Trophoblast cell (in vitro differentiated cells and primary cell): ENCODE data around the gene NKX6-1.
A peak's percentile ranks its signal among the peaks of the same experiment; 100 is the strongest.

Experiments
- DNase-seq, 2 donors: peaks; one replicate each; pipeline ENCODE4 v3.0.0-alpha.2; 2016
- H2AFZ ChIP-seq: 2 replicates; pipeline ENCODE4 v1.6.1; 2013; ENCODE audit warnings: low read length, moderate library complexity, mild to moderate bottlenecking; ENCODE audit not compliant: insufficient read depth, poor library complexity
- H2AK5ac ChIP-seq: 2 replicates; pipeline ENCODE4 v1.6.1; 2013; ENCODE audit warnings: mild to moderate bottlenecking, low read length
- H2BK120ac ChIP-seq: 2 replicates; pipeline ENCODE4 v1.6.1; 2013; ENCODE audit warnings: low read length, mild to moderate bottlenecking, moderate library complexity; ENCODE audit not compliant: insufficient read depth, poor library complexity
- H2BK12ac ChIP-seq: 2 replicates; pipeline ENCODE4 v1.6.1; 2013; ENCODE audit warnings: mild to moderate bottlenecking, low read length, moderate library complexity
- H2BK5ac ChIP-seq: 2 replicates; pipeline ENCODE4 v1.6.1; 2013; ENCODE audit warnings: low read length, low read depth, moderate library complexity, mild to moderate bottlenecking; ENCODE audit not compliant: poor library complexity
- H3K14ac ChIP-seq: 2 replicates; pipeline ENCODE4 v1.6.1; 2013; ENCODE audit warnings: mild to moderate bottlenecking, low read length
- H3K18ac ChIP-seq: 2 replicates; pipeline ENCODE4 v1.6.1; 2013; ENCODE audit warnings: mild to moderate bottlenecking, low read length
- H3K23ac ChIP-seq: 2 replicates; pipeline ENCODE4 v1.6.1; 2013; ENCODE audit warnings: low read length
- H3K27ac ChIP-seq: 2 replicates; pipeline ENCODE4 v1.5.1; 2013; ENCODE audit warnings: low read depth, mild to moderate bottlenecking, inconsistent platforms, low read length, moderate library complexity
- H3K27me3 ChIP-seq: 2 replicates; pipeline ENCODE4 v1.6.1; 2013; ENCODE audit warnings: inconsistent platforms, mild to moderate bottlenecking, low read length, moderate library complexity; ENCODE audit not compliant: insufficient read depth
- H3K36me3 ChIP-seq, 2 experiments: 1 replicate in 1 of 2; 2 replicates in 1 of 2; pipeline ENCODE4 v1.6.1; 2013; ENCODE audit warnings: low read length in 2 of 2, mild to moderate bottlenecking in 2 of 2, moderate library complexity in 1 of 2; ENCODE audit not compliant: insufficient read depth in 2 of 2, control insufficient read depth in 1 of 2
- H3K4ac ChIP-seq: 2 replicates; pipeline ENCODE4 v1.6.1; 2013; ENCODE audit warnings: low read depth, mild to moderate bottlenecking, low read length, moderate library complexity
- H3K4me1 ChIP-seq, 2 experiments: 1 replicate in 1 of 2; 2 replicates in 1 of 2; pipeline ENCODE4 v1.6.1; 2013; ENCODE audit warnings: low read length in 2 of 2, mild to moderate bottlenecking in 2 of 2, moderate library complexity in 1 of 2; ENCODE audit not compliant: insufficient read depth in 2 of 2, control insufficient read depth in 1 of 2
- H3K4me2 ChIP-seq: 2 replicates; pipeline ENCODE4 v1.6.1; 2013; ENCODE audit warnings: inconsistent platforms, mild to moderate bottlenecking, low read length, moderate library complexity
- H3K4me3 ChIP-seq: 2 replicates; pipeline ENCODE4 v1.5.1; 2013; ENCODE audit warnings: mild to moderate bottlenecking, low read depth, low read length, inconsistent platforms
- H3K79me1 ChIP-seq: one replicate; pipeline ENCODE4 v1.6.1; 2013; ENCODE audit warnings: low read length
- H3K79me2 ChIP-seq: 2 replicates; pipeline ENCODE4 v1.6.1; 2013; ENCODE audit warnings: low read length, mild to moderate bottlenecking; ENCODE audit not compliant: control insufficient read depth, insufficient read depth, poor library complexity
- H3K9ac ChIP-seq: 2 replicates; pipeline ENCODE4 v1.6.1; 2013; ENCODE audit warnings: mild to moderate bottlenecking, low read length
- H3K9me3 ChIP-seq: 2 replicates; pipeline ENCODE4 v1.6.1; 2013; ENCODE audit warnings: low read depth, mild to moderate bottlenecking, control low read depth, inconsistent platforms, low read length; ENCODE audit not compliant: insufficient read depth
- H4K12ac ChIP-seq: 2 replicates; pipeline ENCODE4 v1.6.1; 2013; ENCODE audit warnings: low read depth, mild to moderate bottlenecking, low read length, moderate library complexity
- H4K8ac ChIP-seq: 2 replicates; pipeline ENCODE4 v1.6.1; 2013; ENCODE audit warnings: low read depth, mild to moderate bottlenecking, low read length, moderate library complexity
- H4K91ac ChIP-seq: one replicate; pipeline ENCODE4 v1.6.1; 2013; ENCODE audit warnings: low read depth, mild to moderate bottlenecking, low read length, moderate library complexity
- WGBS: extraction: QIAGEN DNeasy Blood & Tissue Kit; methylation state at CpG from one replicate; pipeline ENCODE4 v1.1.7; 2013; ENCODE audit warnings: missing lambda C conversion rate; ENCODE audit not compliant: insufficient read length, insufficient coverage; ENCODE audit errors: extremely low coverage; 5-methylcytosine and 5-hydroxymethylcytosine counted together

NKX6-1 gene

DNA sequence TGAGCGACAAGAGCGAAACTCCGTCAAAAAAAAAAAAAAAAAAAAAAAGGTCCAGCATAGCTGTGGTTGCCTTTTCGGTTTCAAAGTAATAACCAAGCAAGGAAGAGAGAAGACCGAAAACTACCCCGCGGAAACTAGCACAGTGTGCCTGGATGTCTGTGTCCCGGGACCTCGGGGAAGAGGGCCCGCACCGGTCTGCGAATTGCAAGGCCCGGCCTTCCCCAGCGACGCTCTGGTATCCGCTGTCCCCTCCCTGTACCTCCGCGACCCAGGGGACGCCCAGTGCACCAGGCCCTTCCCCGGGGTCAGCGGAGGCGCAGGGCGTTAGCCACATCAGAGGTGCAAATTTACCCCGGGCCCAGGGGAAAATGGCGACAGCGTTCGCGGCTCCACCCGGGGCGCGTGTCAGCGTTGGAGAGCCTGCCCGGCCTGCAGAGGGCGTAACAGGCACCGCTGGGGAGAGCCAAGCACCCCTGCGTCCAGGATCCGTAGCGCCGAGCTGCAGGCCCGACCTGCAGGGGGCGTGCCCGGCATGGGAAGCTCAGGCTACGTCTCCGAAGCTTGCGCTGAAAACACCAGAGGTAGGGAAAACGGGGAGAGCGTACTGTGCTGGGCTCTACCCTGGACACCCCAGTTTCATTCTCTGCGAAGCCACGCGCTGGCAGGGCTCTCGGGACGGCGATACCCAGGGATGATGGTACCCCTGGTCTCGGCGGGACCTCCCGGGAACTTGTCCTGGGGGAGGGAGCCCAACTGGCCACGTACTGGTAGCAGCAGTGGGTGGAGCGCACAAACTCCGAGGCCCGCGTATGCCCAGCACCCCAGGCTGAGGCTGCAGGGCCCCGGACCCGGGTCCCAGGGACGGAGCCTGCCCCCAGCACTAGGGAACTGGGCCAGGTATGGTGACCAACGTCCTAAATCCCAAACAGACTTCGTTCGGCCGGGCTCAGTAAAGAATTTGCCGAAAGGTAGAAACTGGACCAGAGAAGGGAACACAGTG is 16.2 kb downstream of the NKX6-1 start:
- no peak overlapping the region for H3K23ac ChIP-seq
- H2BK120ac ChIP-seq, result no peak overlapping the region
- no peaks in the 10 kb centered on the region for H3K36me3 ChIP-seq
- no peak overlapping the region for H3K9ac ChIP-seq
- no peak overlapping the region for H4K91ac ChIP-seq
- H3K27me3 ChIP-seq, result peaks cover 64% of the 10 kb centered on the region
- H2BK5ac ChIP-seq, result no peak overlapping the region
- WGBS, result no CpG with 5 or more reads among the region's 69 CpGs
- H2AFZ ChIP-seq, result no peak overlapping the region
- H3K4me1 ChIP-seq, result peaks cover 4 to 7% of the 10 kb centered on the region in 2 experiments
- H3K4me2 ChIP-seq, result peak overlapping the region; percentile 61
- H3K79me2 ChIP-seq, result no peaks in the 10 kb centered on the region
- H3K9me3 ChIP-seq, result peaks cover 9% of the 10 kb centered on the region
- no peak overlapping the region for H2AK5ac ChIP-seq
- no peak overlapping the region for H4K12ac ChIP-seq
- no peak overlapping the region for H3K14ac ChIP-seq
- H3K27ac ChIP-seq, result no peak overlapping the region
- H3K4me3 ChIP-seq, result no peak overlapping the region
- no peak overlapping the region for H3K18ac ChIP-seq
- H2BK12ac ChIP-seq, result no peak overlapping the region
- no peak overlapping the region for H3K4ac ChIP-seq
- peak in 1 of 2 donors; percentile 6 for DNase-seq
- H4K8ac ChIP-seq, result no peak overlapping the region
- H3K79me1 ChIP-seq, result no peaks in the 10 kb centered on the region

DNA sequence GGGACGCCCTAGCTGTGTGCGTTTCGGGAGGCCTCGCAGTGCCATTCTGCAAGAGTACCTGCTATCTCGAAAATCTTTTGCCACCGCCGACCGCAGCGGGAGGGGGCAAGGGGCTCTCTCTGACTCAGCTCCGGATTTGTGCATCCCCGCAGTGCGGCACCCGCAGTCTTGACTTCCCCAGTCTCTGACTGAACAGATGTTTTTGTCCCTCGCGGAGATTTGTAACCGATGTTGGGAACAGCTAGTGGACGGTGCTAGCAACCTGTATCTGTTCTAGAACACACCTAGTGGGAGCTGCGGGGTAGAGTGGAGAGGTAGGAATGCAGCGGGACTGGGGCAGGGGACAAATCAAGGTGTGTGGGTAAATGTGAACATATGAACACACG is 17.2 kb downstream of the NKX6-1 start:
- Histone ChIP-seq H2BK5ac (no peak overlapping the region), H3K79me1 (no peaks in the 10 kb centered on the region), H3K9me3 (peaks cover 9% of the 10 kb centered on the region), H3K4me2 (peak overlapping the region; percentile 19), H2AK5ac (no peak overlapping the region), H3K79me2 (no peaks in the 10 kb centered on the region), H3K14ac (no peak overlapping the region), H4K12ac (no peak overlapping the region), H3K18ac (no peak overlapping the region), H2BK120ac (no peak overlapping the region), H3K27me3 (peaks cover 62% of the 10 kb centered on the region), H3K23ac (no peak overlapping the region), H3K4me3 (no peak overlapping the region), H4K91ac (no peak overlapping the region), H3K36me3 (no peaks in the 10 kb centered on the region), H2AFZ (no peak overlapping the region), H3K27ac (no peak overlapping the region), H3K9ac (peak overlapping the region; percentile 40), H4K8ac (no peak overlapping the region), H3K4me1 (peaks cover 4 to 7% of the 10 kb centered on the region in 2 experiments), H2BK12ac (no peak overlapping the region), H3K4ac (no peak overlapping the region)
- no peak for DNase-seq
- WGBS, result no CpG with 5 or more reads among the region's 20 CpGs

DNA sequence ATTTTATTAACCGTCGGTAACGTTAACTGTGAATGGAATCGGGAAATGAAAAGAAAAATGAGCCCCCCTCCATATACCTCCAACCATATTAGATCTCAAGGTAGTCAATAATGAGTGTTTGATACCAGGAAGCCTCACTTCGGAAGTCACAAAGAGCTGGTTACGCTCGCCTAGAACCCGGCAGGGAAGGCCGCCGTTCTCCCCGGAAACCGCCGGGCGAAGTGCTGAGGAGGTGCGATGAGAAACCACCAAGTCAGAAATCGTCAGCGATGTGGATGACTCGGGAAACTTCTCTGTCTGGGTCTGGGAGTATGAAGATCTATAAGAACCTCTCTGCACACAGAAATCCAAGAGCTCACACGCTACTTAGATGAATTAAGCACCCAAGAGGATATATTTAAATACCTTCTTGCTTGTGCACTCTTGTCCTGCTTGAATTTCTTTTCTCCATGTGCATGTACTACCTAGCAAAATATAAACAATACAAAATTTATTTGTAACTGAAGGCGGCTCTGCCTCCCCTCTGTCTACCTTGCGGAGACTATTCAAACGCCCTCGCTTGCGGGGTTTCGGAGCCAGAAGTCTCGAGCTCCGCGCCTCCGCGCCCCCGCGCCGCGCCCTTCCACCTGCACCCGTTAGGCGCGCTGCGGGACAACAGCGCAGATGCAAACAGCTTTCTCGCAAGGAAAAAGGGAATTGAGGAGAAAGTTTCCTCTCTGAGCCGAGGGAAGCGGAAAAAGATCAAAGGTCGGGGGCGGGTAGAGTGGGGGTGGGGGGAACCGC is 17.8 kb downstream of the NKX6-1 start:
- Histone ChIP-seq H3K27me3 (peaks cover 62% of the 10 kb centered on the region), H3K4me3 (no peak overlapping the region), H4K12ac (no peak overlapping the region), H3K79me1 (no peaks in the 10 kb centered on the region), H2BK12ac (no peak overlapping the region), H3K9ac (no peak overlapping the region), H3K9me3 (peaks cover 9% of the 10 kb centered on the region), H3K27ac (no peak overlapping the region), H3K14ac (no peak overlapping the region), H3K4me2 (no peak overlapping the region), H2BK120ac (no peak overlapping the region), H3K23ac (no peak overlapping the region), H2AK5ac (no peak overlapping the region), H2AFZ (no peak overlapping the region), H3K18ac (no peak overlapping the region), H2BK5ac (no peak overlapping the region), H4K91ac (no peak overlapping the region), H3K4me1 (peaks cover 4 to 7% of the 10 kb centered on the region in 2 experiments), H3K4ac (no peak overlapping the region), H3K79me2 (no peaks in the 10 kb centered on the region), H4K8ac (no peak overlapping the region), H3K36me3 (no peaks in the 10 kb centered on the region)
- no peak for DNase-seq
- WGBS, result no CpG with 5 or more reads among the region's 45 CpGs

DNA sequence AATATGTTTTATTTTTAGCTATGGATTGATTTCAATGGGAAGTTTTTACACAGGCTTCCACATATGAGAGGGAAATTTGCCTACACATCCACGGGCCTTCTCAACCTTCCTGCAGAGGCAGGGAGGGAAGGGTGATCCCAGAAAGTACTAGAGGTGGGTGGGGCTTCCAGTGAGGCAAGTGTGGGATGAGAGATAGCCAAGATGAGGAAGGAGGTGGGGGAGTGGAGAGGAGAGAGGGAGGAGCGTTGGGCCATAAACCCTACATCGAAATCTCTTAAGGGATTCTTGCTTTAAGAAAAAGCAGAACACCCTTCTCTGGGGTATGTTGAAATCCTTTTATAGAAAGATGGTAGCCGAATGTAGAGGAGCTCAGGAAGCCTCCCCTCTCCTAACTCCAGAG is 19.0 kb downstream of the NKX6-1 start:
- no CpG with 5 or more reads among the region's 4 CpGs for WGBS

More for the DNA sequence above, 19.0 kb downstream of the NKX6-1 start:
- Histone ChIP-seq H3K9ac (no peak overlapping the region), H4K8ac (no peak overlapping the region), H2AK5ac (no peak overlapping the region), H3K4me1 (peaks cover 4 to 7% of the 10 kb centered on the region in 2 experiments), H3K14ac (no peak overlapping the region), H3K4ac (no peak overlapping the region), H4K12ac (no peak overlapping the region), H3K79me2 (no peaks in the 10 kb centered on the region), H4K91ac (no peak overlapping the region), H2BK12ac (no peak overlapping the region), H3K36me3 (no peaks in the 10 kb centered on the region), H2BK120ac (no peak overlapping the region), H3K4me3 (no peak overlapping the region), H3K18ac (no peak overlapping the region), H3K79me1 (no peaks in the 10 kb centered on the region), H2AFZ (no peak overlapping the region), H3K27ac (no peak overlapping the region), H3K4me2 (no peak overlapping the region), H3K9me3 (peaks cover 9% of the 10 kb centered on the region), H3K23ac (no peak overlapping the region), H2BK5ac (no peak overlapping the region), H3K27me3 (peaks cover 52% of the 10 kb centered on the region)
- no peak for DNase-seq
